Mesenchymal stem cell (in vitro differentiated cells and primary cell): ENCODE results near the gene KRTAP10-3.
"Not testable (repeated sequence)": the region's sequence is repeated elsewhere in the genome, so short reads cannot be mapped to it uniquely, and the experiment has no call there.

ENCODE experiments used
- DNase-seq: peaks from one replicate; pipeline ENCODE4 v3.0.0-alpha.2; 2013
- H2AFZ ChIP-seq: one replicate; pipeline ENCODE4 v1.6.1; 2013; ENCODE audit warnings: low read depth, mild to moderate bottlenecking, control low read depth, inconsistent platforms, low read length, moderate library complexity
- H2AK5ac ChIP-seq: 2 replicates; pipeline ENCODE4 v1.6.1; 2013; ENCODE audit warnings: low read length, moderate library complexity, mild to moderate bottlenecking, inconsistent platforms; ENCODE audit not compliant: severe bottlenecking
- H2BK120ac ChIP-seq: one replicate; pipeline ENCODE4 v1.6.1; 2013; ENCODE audit warnings: low read depth, mild to moderate bottlenecking, inconsistent platforms, low read length, moderate library complexity
- H2BK12ac ChIP-seq, 2 experiments: one replicate each; pipeline ENCODE4 v1.6.1; 2013; ENCODE audit warnings: inconsistent platforms in 2 of 2, low read length in 2 of 2, mild to moderate bottlenecking in 2 of 2, moderate library complexity in 2 of 2, control low read depth in 1 of 2
- H2BK15ac ChIP-seq: one replicate; pipeline ENCODE4 v1.6.1; 2013; ENCODE audit warnings: mild to moderate bottlenecking, low read depth, inconsistent platforms; ENCODE audit not compliant: poor library complexity, severe bottlenecking
- H2BK5ac ChIP-seq: 2 replicates; pipeline ENCODE4 v1.6.1; 2013; ENCODE audit warnings: low read depth, mild to moderate bottlenecking, low read length, control low read depth, inconsistent platforms; ENCODE audit not compliant: poor library complexity, severe bottlenecking
- H3K14ac ChIP-seq, 2 experiments: one replicate each; pipeline ENCODE4 v1.6.1; 2013; ENCODE audit warnings: inconsistent platforms in 2 of 2, low read length in 2 of 2, control low read depth in 1 of 2, mild to moderate bottlenecking in 1 of 2, moderate library complexity in 1 of 2
- H3K18ac ChIP-seq, 2 experiments: one replicate each; pipeline ENCODE4 v1.6.1; 2013; ENCODE audit warnings: inconsistent platforms in 2 of 2, low read length in 2 of 2, control low read depth in 1 of 2, low read depth in 1 of 2, mild to moderate bottlenecking in 1 of 2
- H3K23ac ChIP-seq, 2 experiments: one replicate each; pipeline ENCODE4 v1.6.1; 2013; ENCODE audit warnings: inconsistent platforms in 2 of 2, low read length in 2 of 2, mild to moderate bottlenecking in 2 of 2, moderate library complexity in 2 of 2, control low read depth in 1 of 2
- H3K27ac ChIP-seq: 2 replicates; pipeline ENCODE4 v1.5.1; 2013; ENCODE audit warnings: mild to moderate bottlenecking, moderate library complexity, low read length, control low read depth, inconsistent platforms; ENCODE audit not compliant: poor library complexity, severe bottlenecking
- H3K27me3 ChIP-seq, 2 experiments: 2 replicates each; pipeline versions ENCODE4 v1.6.1 to v1.7.0; 2013; ENCODE audit warnings: low read length in 2 of 2, mild to moderate bottlenecking in 2 of 2, moderate library complexity in 2 of 2, control low read depth in 1 of 2, inconsistent platforms in 1 of 2; ENCODE audit not compliant: control insufficient read depth in 1 of 2, insufficient read depth in 1 of 2
- H3K36me3 ChIP-seq, 2 experiments: 2 replicates each; pipeline versions ENCODE4 v1.6.1 to v1.7.0; 2013; ENCODE audit warnings: low read length in 2 of 2, control low read depth in 1 of 2, inconsistent platforms in 1 of 2, low read depth in 1 of 2, mild to moderate bottlenecking in 1 of 2; ENCODE audit not compliant: insufficient read depth in 2 of 2, control insufficient read depth in 1 of 2
- H3K4ac ChIP-seq, 2 experiments: one replicate each; pipeline ENCODE4 v1.6.1; 2013; ENCODE audit warnings: inconsistent platforms in 2 of 2, low read length in 2 of 2, mild to moderate bottlenecking in 2 of 2, moderate library complexity in 2 of 2, control low read depth in 1 of 2, low read depth in 1 of 2
- H3K4me1 ChIP-seq: 2 replicates; pipeline ENCODE4 v1.6.1; 2013; ENCODE audit warnings: low read depth, low read length, control low read depth; ENCODE audit not compliant: control insufficient read depth, insufficient read depth
- H3K4me2 ChIP-seq: 2 replicates; pipeline ENCODE4 v1.6.1; 2013; ENCODE audit warnings: low read length, mild to moderate bottlenecking, inconsistent platforms; ENCODE audit not compliant: poor library complexity, severe bottlenecking
- H3K4me3 ChIP-seq, 2 experiments: 2 replicates each; pipeline versions ENCODE4 v1.5.1 to v1.7.0; 2013; ENCODE audit warnings: low read length in 2 of 2, mild to moderate bottlenecking in 2 of 2, control low read depth in 1 of 2, low read depth in 1 of 2; ENCODE audit not compliant: insufficient read depth in 1 of 2
- H3K79me1 ChIP-seq: replicated peaks from 2 replicates; pipeline ENCODE4 v1.6.1; 2013; ENCODE audit warnings: mild to moderate bottlenecking, control low read depth, low read length, inconsistent platforms; ENCODE audit not compliant: poor library complexity, severe bottlenecking
- H3K9ac ChIP-seq: 2 replicates; pipeline ENCODE4 v1.7.0; 2013; ENCODE audit warnings: mild to moderate bottlenecking, low read length, moderate library complexity
- H3K9me3 ChIP-seq: 2 replicates; pipeline ENCODE4 v1.7.0; 2013; ENCODE audit warnings: mild to moderate bottlenecking, low read length; ENCODE audit not compliant: control insufficient read depth
- H4K8ac ChIP-seq: one replicate; pipeline ENCODE4 v1.6.1; 2013; ENCODE audit warnings: inconsistent platforms, mild to moderate bottlenecking, low read length, moderate library complexity
- H4K91ac ChIP-seq: one replicate; pipeline ENCODE4 v1.6.1; 2013; ENCODE audit warnings: mild to moderate bottlenecking, low read length, inconsistent platforms
- WGBS: methylation state at CpG from one replicate; pipeline ENCODE4 v1.1.7; 2013; ENCODE audit warnings: mixed read lengths; 5-methylcytosine and 5-hydroxymethylcytosine counted together

KRTAP10-3 gene

DNA sequence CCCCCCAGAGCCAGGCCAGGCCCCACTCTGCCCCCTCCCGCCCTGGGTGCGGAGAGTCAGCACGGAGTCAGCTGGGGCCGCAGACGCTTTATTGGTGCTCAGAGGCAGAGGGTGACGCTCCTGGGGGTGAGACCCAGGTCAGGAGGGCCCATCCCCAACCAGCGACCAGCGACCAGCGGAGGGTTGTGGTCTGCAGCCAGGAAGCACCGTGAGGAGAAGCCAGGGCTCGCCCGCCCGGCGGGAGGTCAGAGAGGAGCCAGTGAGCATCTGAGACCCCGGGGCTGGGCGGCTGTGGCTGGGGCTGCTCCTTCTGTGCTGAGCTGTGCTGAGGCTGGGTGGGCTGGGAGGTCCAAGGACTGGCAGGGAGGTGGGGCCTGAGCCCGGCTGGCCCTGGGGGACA is 8.3 kb downstream of the KRTAP10-3 start:
- not testable (repeated sequence) for H3K4ac ChIP-seq, H3K27ac ChIP-seq, H3K18ac ChIP-seq, H2BK5ac ChIP-seq, DNase-seq, H3K4me2 ChIP-seq, H3K9ac ChIP-seq, H2BK12ac ChIP-seq, H4K8ac ChIP-seq, H2AFZ ChIP-seq, H2BK15ac ChIP-seq, H3K23ac ChIP-seq, H3K36me3 ChIP-seq, H2BK120ac ChIP-seq, H3K79me1 ChIP-seq, H4K91ac ChIP-seq, H2AK5ac ChIP-seq, H3K14ac ChIP-seq, H3K4me3 ChIP-seq, H3K4me1 ChIP-seq
- peaks cover 10% of the 10 kb centered on the region for H3K9me3 ChIP-seq
- 74% methylated on average over 17 of the region's 17 CpGs for WGBS
- peaks cover 19 to 50% of the 10 kb centered on the region in 2 experiments for H3K27me3 ChIP-seq

DNA sequence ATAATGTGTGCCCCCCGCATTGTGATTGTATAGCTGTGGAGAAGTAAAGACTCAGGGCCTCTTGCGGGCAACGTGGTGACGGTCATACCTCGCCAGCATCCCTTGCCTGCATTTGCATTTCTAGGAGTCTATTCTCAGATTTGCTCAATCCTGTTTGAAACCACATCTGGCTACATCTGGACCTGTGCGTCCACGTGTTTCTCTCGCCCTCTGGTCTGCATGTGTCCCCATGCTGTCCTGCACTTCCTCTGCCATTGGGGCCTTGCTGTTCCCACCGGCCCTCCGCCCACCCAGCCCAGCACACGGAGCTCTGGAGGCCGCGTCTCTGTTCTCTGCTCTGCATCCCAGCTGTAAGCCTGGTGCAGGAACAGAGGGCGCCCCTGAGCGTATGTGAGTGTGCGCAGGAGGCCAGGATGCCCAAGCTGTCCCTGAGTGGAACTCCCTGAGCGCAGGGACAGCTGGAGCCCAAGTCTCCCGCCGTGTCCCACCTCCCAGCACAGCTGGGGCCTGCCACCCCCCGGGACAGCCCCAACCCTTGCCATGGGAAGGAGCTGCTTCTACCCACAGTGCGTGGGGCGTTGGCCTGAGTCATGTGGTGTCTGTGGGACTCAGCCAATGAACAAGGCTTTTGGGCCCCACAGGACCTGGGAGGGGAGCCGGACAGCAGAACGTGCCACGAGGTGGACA is 8.9 kb downstream of the KRTAP10-3 start:
- Histone ChIP-seq H3K36me3 (no peaks in the 10 kb centered on the region), H3K14ac (no peak overlapping the region), H2AFZ (no peak overlapping the region), H2BK120ac (no peak overlapping the region), H3K4me3 (no peak overlapping the region), H3K27ac (no peak overlapping the region), H3K23ac (no peak overlapping the region), H4K91ac (no peak overlapping the region), H2AK5ac (no peak overlapping the region), H3K4me1 (no peaks in the 10 kb centered on the region), H4K8ac (no peak overlapping the region), H3K27me3 (peaks cover 19 to 44% of the 10 kb centered on the region in 2 experiments), H3K9me3 (peaks cover 10% of the 10 kb centered on the region), H2BK15ac (no peak overlapping the region), H3K9ac (no peak overlapping the region), H3K4ac (no peak overlapping the region), H3K79me1 (no peaks in the 10 kb centered on the region), H2BK5ac (no peak overlapping the region), H2BK12ac (no peak overlapping the region), H3K4me2 (no peak overlapping the region), H3K18ac (no peak overlapping the region)
- WGBS, result 77% methylated on average over 25 of the region's 25 CpGs
- no peak for DNase-seq

DNA sequence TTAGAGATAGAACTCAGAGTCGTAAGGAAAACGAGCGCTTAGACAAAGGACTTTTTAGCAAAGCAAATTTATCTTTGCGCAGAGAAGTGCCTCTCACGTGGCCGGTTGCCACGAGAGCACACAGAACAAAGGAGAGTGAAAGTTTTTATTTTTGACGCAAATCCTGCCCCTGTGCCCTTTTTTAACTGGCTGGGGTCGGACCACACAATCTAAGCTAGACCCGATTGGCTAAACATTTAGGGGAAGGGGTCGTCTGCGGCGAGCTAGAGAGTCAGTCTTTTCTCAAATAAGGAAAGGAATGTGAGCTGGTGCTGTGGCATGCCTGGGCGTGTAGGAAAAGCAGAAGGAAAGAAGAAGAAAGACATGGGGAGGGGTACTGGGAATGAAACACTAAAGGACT is 9.7 kb downstream of the KRTAP10-3 start:
- no peak overlapping the region for H3K9ac ChIP-seq
- H3K79me1 ChIP-seq, result no peaks in the 10 kb centered on the region
- no peak overlapping the region for H3K23ac ChIP-seq
- H3K9me3 ChIP-seq, result peaks cover 10% of the 10 kb centered on the region
- H2BK15ac ChIP-seq, result no peak overlapping the region
- H3K14ac ChIP-seq, result no peak overlapping the region
- H3K27ac ChIP-seq, result no peak overlapping the region
- no peak overlapping the region for H3K18ac ChIP-seq
- H4K91ac ChIP-seq, result no peak overlapping the region
- no peak overlapping the region for H3K4ac ChIP-seq
- no peak overlapping the region for H2BK5ac ChIP-seq
- H3K4me1 ChIP-seq, result no peaks in the 10 kb centered on the region
- whole genome bisulfite sequencing, result 62% methylated on average over 14 of the region's 14 CpGs
- H3K36me3 ChIP-seq, result no peaks in the 10 kb centered on the region
- H3K4me2 ChIP-seq, result no peak overlapping the region
- no peak overlapping the region for H3K4me3 ChIP-seq
- no peak overlapping the region for H4K8ac ChIP-seq
- peaks cover 19 to 41% of the 10 kb centered on the region in 2 experiments for H3K27me3 ChIP-seq
- no peak overlapping the region for H2AK5ac ChIP-seq
- H2BK120ac ChIP-seq, result no peak overlapping the region
- no peak overlapping the region for H2BK12ac ChIP-seq
- no peak for DNase-seq
- no peak overlapping the region for H2AFZ ChIP-seq

DNA sequence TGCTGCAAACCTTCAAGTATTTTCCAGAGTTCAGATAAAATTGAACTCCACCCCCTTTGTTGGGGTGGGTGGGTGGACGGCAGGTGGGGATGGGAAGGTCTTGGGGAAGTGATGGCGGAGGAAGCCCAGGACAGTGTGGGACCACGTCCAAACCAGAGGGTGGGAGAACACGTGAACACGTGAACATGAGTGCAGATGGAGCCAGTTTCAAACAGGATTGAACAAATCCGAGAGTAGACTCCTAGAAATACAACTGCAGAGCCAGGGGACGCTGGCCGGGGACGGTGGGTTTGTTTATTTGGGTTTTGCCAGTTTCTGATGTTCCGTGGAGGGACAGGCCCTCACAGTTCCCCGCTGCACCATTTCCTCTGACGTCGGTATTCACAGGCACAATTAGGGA is 10.2 kb downstream of the KRTAP10-3 start:
- Histone ChIP-seq H2BK120ac (no peak overlapping the region), H2BK12ac (no peak overlapping the region), H3K4ac (no peak overlapping the region), H3K4me1 (no peaks in the 10 kb centered on the region), H3K14ac (no peak overlapping the region), H2AFZ (no peak overlapping the region), H3K36me3 (no peaks in the 10 kb centered on the region), H3K9ac (no peak overlapping the region), H3K79me1 (no peaks in the 10 kb centered on the region), H4K8ac (no peak overlapping the region), H2BK15ac (no peak overlapping the region), H2AK5ac (no peak overlapping the region), H4K91ac (no peak overlapping the region), H2BK5ac (no peak overlapping the region), H3K9me3 (peaks cover 13% of the 10 kb centered on the region), H3K27ac (no peak overlapping the region), H3K18ac (no peak overlapping the region), H3K23ac (no peak overlapping the region), H3K27me3 (peaks cover 19 to 37% of the 10 kb centered on the region in 2 experiments), H3K4me2 (no peak overlapping the region), H3K4me3 (no peak overlapping the region)
- no peak for DNase-seq
- 87% methylated on average over 13 of the region's 13 CpGs for WGBS
